Neuronal stem cell (in vitro differentiated cells): ENCODE measurements around the gene MLST8.

Experiments used
- DNase-seq: peaks from one replicate; pipeline ENCODE4 v3.0.0-alpha.2; 2013; ENCODE audit warnings: low spot score
- H2AFZ ChIP-seq: one replicate; pipeline ENCODE4 v1.6.1; 2013; ENCODE audit warnings: mild to moderate bottlenecking, low read length, inconsistent platforms
- H2AK5ac ChIP-seq: 2 replicates; pipeline ENCODE4 v1.6.1; 2013; ENCODE audit warnings: low read depth, mild to moderate bottlenecking, inconsistent platforms, low read length, moderate library complexity, mixed read lengths
- H2BK120ac ChIP-seq: 2 replicates; pipeline ENCODE4 v1.6.1; 2013; ENCODE audit warnings: low read depth, mild to moderate bottlenecking, inconsistent platforms, low read length, moderate library complexity, mixed read lengths
- H2BK12ac ChIP-seq: one replicate; pipeline ENCODE4 v1.6.1; 2013; ENCODE audit warnings: low read length, inconsistent platforms
- H2BK15ac ChIP-seq: 2 replicates; pipeline ENCODE4 v1.6.1; 2013; ENCODE audit warnings: mild to moderate bottlenecking, low read length, inconsistent platforms, mixed read lengths
- H2BK5ac ChIP-seq: one replicate; pipeline ENCODE4 v1.6.1; 2013; ENCODE audit warnings: inconsistent platforms, mild to moderate bottlenecking, low read length, moderate library complexity
- H3K14ac ChIP-seq: one replicate; pipeline ENCODE4 v1.6.1; 2013; ENCODE audit warnings: low read length, inconsistent platforms
- H3K18ac ChIP-seq: 2 replicates; pipeline ENCODE4 v1.6.1; 2013; ENCODE audit warnings: low read length, inconsistent platforms
- H3K23ac ChIP-seq: 2 replicates; pipeline ENCODE4 v1.6.1; 2013; ENCODE audit warnings: low read depth, mild to moderate bottlenecking, mixed read lengths, low read length, inconsistent platforms; ENCODE audit not compliant: poor library complexity
- H3K27ac ChIP-seq: replicated peaks from 3 replicates; pipeline ENCODE4 v1.5.1; 2013; ENCODE audit warnings: low read length, inconsistent platforms
- H3K27me3 ChIP-seq, 3 experiments: 2 replicates each; pipeline ENCODE4 v1.6.1; 2013; ENCODE audit warnings: low read length in 3 of 3, mild to moderate bottlenecking in 2 of 3, inconsistent platforms in 1 of 3, low read depth in 1 of 3, mixed read lengths in 1 of 3, moderate library complexity in 1 of 3; ENCODE audit not compliant: control insufficient read depth in 3 of 3, insufficient read depth in 3 of 3
- H3K36me3 ChIP-seq, 2 donors: replicated peaks in 1 of 2; 2 replicates each; pipeline ENCODE4 v1.6.1; 2013; ENCODE audit warnings: low read length in 2 of 2; ENCODE audit not compliant: control insufficient read depth in 2 of 2, insufficient read depth in 2 of 2
- H3K4ac ChIP-seq: 2 replicates; pipeline ENCODE4 v1.6.1; 2013; ENCODE audit warnings: inconsistent platforms, mild to moderate bottlenecking, low read length, moderate library complexity
- H3K4me1 ChIP-seq, 2 donors: 1 replicate in 1 of 2; 2 replicates in 1 of 2; pipeline ENCODE4 v1.6.1; 2013; ENCODE audit warnings: low read length in 2 of 2, low read depth in 1 of 2; ENCODE audit not compliant: control insufficient read depth in 2 of 2, insufficient read depth in 1 of 2
- H3K4me2 ChIP-seq: one replicate; pipeline ENCODE4 v1.6.1; 2013; ENCODE audit warnings: mild to moderate bottlenecking, low read length, inconsistent platforms; ENCODE audit not compliant: insufficient read depth, poor library complexity, severe bottlenecking
- H3K4me3 ChIP-seq, 2 donors: 2 replicates each; pipeline ENCODE4 v1.5.1; 2013; ENCODE audit warnings: low read length in 2 of 2, mild to moderate bottlenecking in 2 of 2, inconsistent platforms in 1 of 2, moderate library complexity in 1 of 2
- H3K79me1 ChIP-seq: one replicate; pipeline ENCODE4 v1.6.1; 2013; ENCODE audit warnings: low read depth, mild to moderate bottlenecking, inconsistent platforms, low read length, moderate library complexity
- H3K9ac ChIP-seq: one replicate; pipeline ENCODE4 v1.6.1; 2013; ENCODE audit warnings: mild to moderate bottlenecking, low read depth, low read length, inconsistent platforms; ENCODE audit not compliant: poor library complexity
- H3K9me3 ChIP-seq, 2 donors: replicated peaks in 1 of 2; 2 replicates each; pipeline versions ENCODE3 to v1.6.1; 2013; ENCODE audit warnings: low read length in 2 of 2, mild to moderate bottlenecking in 2 of 2, inconsistent platforms in 1 of 2, low read depth in 1 of 2, mixed read lengths in 1 of 2, moderate library complexity in 1 of 2; ENCODE audit not compliant: control insufficient read depth in 2 of 2, insufficient read depth in 1 of 2
- H4K8ac ChIP-seq: one replicate; pipeline ENCODE4 v1.6.1; 2013; ENCODE audit warnings: low read depth, mild to moderate bottlenecking, inconsistent platforms, low read length, moderate library complexity
- H4K91ac ChIP-seq: one replicate; pipeline ENCODE4 v1.6.1; 2013; ENCODE audit warnings: low read length, low read depth, mild to moderate bottlenecking, inconsistent platforms; ENCODE audit not compliant: poor library complexity
- WGBS, 2 donors: extraction: QIAGEN DNeasy Blood & Tissue Kit; methylation state at CpG; one replicate each; pipeline ENCODE4 v1.1.7; 2013; ENCODE audit warnings: missing lambda C conversion rate in 2 of 2, mixed read lengths in 1 of 2; ENCODE audit not compliant: insufficient read length in 2 of 2, insufficient replicate concordance in 1 of 2; ENCODE audit errors: extremely low coverage in 2 of 2; 5-methylcytosine and 5-hydroxymethylcytosine counted together

The MLST8 gene

GRCh38 chr16:2229632-2230250 lies 24.5 kb downstream of the MLST8 start:
- H2BK5ac ChIP-seq, result peak overlapping the region; percentile 13
- no peak overlapping the region for H3K4me2 ChIP-seq
- no peak overlapping the region for H2AK5ac ChIP-seq
- no peak overlapping the region for H3K23ac ChIP-seq
- H3K14ac ChIP-seq, result no peak overlapping the region
- no peak overlapping the region for H4K91ac ChIP-seq
- H3K18ac ChIP-seq, result no peak overlapping the region
- no CpG with 5 or more reads among the region's 23 CpGs for WGBS, 2 donors
- no peak overlapping the region for H3K9ac ChIP-seq
- H3K27ac ChIP-seq, result no peak overlapping the region
- H3K4me3 ChIP-seq, result no peak overlapping the region
- no peak for DNase-seq
- H2BK120ac ChIP-seq, result no peak overlapping the region
- H3K9me3 ChIP-seq, result no peaks in the 10 kb centered on the region
- no peak overlapping the region for H2BK15ac ChIP-seq
- no peaks in the 10 kb centered on the region for H3K4me1 ChIP-seq
- H2BK12ac ChIP-seq, result no peak overlapping the region
- H3K4ac ChIP-seq, result no peak overlapping the region
- H3K79me1 ChIP-seq, result peaks cover 20% of the 10 kb centered on the region
- H4K8ac ChIP-seq, result no peak overlapping the region
- H3K36me3 ChIP-seq, result peaks cover 37 to 81% of the 10 kb centered on the region in 2 donors
- no peaks in the 10 kb centered on the region for H3K27me3 ChIP-seq
- H2AFZ ChIP-seq, result no peak overlapping the region

- Histone ChIP-seq H2BK120ac (no peak overlapping the region), H2BK12ac (peak overlapping the region; percentile 58), H2BK5ac (no peak overlapping the region), H2AK5ac (no peak overlapping the region), H3K4me3 (no peak overlapping the region), H3K27ac (no peak overlapping the region), H3K9me3 (no peaks in the 10 kb centered on the region), H3K4me1 (no peaks in the 10 kb centered on the region), H3K4ac (no peak overlapping the region), H3K23ac (peak overlapping the region; percentile 43), H3K36me3 (peaks cover 43 to 88% of the 10 kb centered on the region in 2 donors), H3K14ac (no peak overlapping the region), H3K4me2 (no peak overlapping the region), H2BK15ac (no peak overlapping the region), H3K27me3 (no peaks in the 10 kb centered on the region), H4K8ac (no peak overlapping the region), H2AFZ (no peak overlapping the region), H3K9ac (no peak overlapping the region), H4K91ac (no peak overlapping the region), H3K18ac (no peak overlapping the region), H3K79me1 (peaks cover 21% of the 10 kb centered on the region)
- no peak for DNase-seq
- WGBS, 2 donors, result no CpG with 5 or more reads among the region's 13 CpGs
These were observed 25.1 kb downstream of the MLST8 start for GRCh38 chr16:2230376-2230775.

- peaks cover 0 to 4% (median 0%) of the 10 kb centered on the region in 3 experiments for H3K27me3 ChIP-seq
- no peak overlapping the region for H2BK120ac ChIP-seq
- no peak overlapping the region for H3K27ac ChIP-seq
- no peak overlapping the region for H2BK5ac ChIP-seq
- H3K23ac ChIP-seq, result no peak overlapping the region
- H3K36me3 ChIP-seq, result peaks cover 44 to 91% of the 10 kb centered on the region in 2 donors
- H2AK5ac ChIP-seq, result no peak overlapping the region
- peaks cover 0 to 4% of the 10 kb centered on the region in 2 donors for H3K4me1 ChIP-seq
- no peaks in the 10 kb centered on the region for H3K9me3 ChIP-seq
- no peak overlapping the region for H2BK15ac ChIP-seq
- no peak for DNase-seq
- no peak overlapping the region for H3K4ac ChIP-seq
- no peak overlapping the region for H3K9ac ChIP-seq
- H4K8ac ChIP-seq, result peak overlapping the region; percentile 4
- H3K4me3 ChIP-seq, result no peak overlapping the region
- H2BK12ac ChIP-seq, result no peak overlapping the region
- H2AFZ ChIP-seq, result no peak overlapping the region
- no peak overlapping the region for H3K14ac ChIP-seq
- H3K18ac ChIP-seq, result no peak overlapping the region
- WGBS, 2 donors, result no CpG with 5 or more reads among the region's 29 CpGs
- peaks cover 21% of the 10 kb centered on the region for H3K79me1 ChIP-seq
- H3K4me2 ChIP-seq, result no peak overlapping the region
- no peak overlapping the region for H4K91ac ChIP-seq
These were observed 26.0 kb downstream of the MLST8 start for GRCh38 chr16:2231016-2231931.
